HG02870 (cell line): ENCODE results near the gene TUFT1.
"Not testable (repeated sequence)": the region's sequence is repeated elsewhere in the genome, so short reads cannot be mapped to it uniquely, and the experiment has no call there.

Source experiments
- ATAC-seq: cut with Tn5 transposase; IDR thresholded peaks from one replicate; pipeline ENCODE4 v1.9.1; 2021; ENCODE audit warnings: mild to moderate bottlenecking, moderate library complexity; ENCODE audit not compliant: unreplicated experiment

Gene TUFT1

DNA sequence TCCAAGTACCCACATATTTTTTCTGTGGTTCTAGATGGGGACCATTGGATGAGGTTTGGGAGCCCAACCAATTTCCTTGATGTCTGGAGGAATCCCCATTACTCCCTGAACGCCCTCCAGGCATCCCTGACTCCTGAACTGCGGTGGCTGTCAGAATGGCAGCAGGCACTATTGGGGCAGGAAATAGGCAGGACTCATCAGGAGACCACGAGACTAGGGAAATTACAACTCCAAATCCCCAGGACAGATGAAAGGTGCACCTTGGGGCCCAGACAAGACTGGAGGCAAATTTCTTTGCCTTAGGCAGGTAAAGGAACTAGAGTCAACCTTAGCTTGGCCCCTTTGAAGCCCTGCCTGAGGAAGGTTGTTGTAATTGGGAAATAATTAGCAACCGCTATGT, 27.8 kb upstream of the TUFT1 start:
- ATAC-seq, result no peak

DNA sequence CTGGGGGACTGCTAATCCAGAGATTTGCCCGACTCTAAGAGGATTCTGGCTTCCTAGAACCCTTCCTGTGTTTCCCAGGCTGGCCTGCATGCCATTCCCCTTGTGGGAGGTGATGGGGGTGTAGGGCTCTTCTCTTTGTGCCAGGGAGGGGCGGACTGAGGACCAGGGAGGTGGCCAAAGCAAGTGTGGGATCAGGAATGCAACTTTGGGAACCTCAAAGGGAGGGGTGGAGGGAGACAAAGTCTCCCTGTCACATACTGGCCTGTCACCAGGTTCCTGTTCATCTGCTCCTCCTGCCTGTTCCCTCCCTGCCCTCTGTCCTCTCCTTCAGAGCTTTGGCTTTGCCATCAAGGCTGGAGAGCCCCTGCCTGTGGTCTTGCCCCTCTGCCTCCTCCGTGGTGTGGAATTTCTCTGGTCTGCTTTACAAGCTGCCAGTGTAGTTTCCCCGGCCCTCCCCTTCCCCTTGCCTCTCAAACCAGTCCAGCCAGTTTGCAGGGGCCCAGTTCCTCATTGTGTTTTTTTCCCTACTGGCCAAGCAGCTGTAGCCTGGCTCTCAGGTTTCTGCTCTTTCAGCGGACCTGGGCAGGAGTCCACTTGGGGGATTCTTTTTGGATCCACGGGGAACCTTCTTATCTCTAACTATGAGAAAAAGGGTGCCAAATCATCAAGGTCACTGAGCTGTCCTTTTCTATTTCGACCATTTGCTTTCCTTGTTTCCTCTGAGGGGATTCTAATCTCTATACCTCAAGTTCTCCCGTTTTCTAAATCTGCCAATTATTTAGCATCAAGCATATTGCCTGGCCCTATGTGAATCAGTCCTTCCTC, 27.1 kb upstream of the TUFT1 start:
- ATAC-seq, result no peak

DNA sequence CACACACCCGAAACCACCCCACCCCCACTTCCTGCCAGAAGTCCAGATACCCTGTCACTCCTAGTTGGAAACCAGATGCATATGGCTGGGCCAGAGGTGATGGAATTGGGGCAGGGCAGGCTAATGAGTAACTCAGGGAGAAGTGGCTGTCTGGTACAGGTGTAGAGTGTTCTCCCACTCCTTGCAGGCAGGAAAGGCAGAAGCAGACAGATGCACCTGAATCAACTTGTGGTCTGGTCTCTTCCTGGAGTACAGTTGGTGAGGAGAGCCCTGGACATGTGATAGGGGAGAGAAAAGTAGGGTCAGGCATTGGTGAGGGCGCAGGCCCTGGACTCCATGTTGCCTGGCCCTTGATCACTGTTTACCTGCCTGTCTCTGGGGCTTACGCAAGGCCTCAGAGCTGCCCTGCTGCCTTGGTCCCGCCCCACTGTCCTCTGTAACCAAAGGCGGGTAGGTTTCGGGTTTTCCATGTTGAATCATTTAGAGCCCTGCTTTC, 26.4 kb upstream of the TUFT1 start:
- no peak for ATAC-seq

DNA sequence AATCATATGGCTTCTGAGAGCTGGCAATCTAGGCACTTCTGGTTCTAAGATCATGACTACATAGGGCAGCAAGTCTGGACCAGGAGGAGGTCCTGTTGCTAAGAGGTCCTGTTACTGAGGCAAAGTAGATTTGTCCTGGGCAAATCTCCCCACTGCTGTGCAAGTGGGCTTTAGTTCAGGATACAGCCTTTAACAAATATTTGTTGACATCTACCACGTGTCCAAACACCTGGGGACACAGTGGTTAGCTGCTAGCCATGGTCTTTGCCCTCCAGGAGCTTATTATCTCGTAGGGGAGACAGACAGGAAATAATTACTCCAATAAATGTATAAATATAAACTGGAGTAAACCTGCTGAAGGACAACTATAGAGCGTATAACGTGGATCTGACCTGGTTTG, 25.7 kb upstream of the TUFT1 start:
- no peak for ATAC-seq

DNA sequence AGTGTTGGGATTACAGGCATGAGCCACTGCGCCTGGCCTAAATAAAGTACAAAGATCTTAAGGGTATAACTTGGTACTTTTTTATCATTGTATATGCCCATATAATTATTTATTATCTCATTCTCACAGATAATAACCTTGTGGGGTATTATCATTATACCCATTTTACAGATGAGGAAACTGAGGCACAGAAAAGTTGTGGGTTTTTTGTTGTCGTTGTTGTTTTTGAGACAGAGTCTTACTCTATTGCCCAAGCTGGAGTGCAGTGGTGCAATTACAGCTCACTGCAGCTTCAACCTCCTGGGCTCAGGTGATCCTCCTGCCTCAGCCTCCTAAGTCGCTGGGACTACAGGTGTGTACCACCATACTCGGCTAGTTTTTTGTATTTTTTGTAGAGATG, 24.8 kb upstream of the TUFT1 start:
- ATAC-seq, result no peak

DNA sequence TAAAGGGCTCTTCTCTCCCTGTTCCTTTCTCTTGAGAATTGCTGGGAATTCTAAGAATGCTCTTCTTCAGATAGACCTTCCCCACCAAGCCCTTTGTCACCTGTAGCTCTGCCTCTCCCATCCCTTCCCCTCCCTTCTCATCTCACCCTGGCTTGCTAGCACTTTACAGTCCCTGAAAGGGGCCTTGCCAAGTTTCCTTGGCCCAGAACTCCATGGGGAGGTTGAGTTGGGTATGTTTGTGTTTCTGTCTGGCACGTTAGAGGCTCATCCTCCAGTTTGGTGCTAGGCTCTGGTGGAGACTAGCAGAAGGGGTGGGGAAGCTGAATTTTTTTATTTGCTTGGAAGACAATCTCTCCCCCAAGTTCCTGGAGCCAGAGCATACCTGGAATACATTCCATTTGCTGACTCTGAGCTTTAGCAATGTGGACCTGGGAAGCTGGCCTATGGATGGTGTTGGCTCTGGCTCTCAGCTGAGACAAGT, 24.0 kb upstream of the TUFT1 start:
- ATAC-seq, result no peak

DNA sequence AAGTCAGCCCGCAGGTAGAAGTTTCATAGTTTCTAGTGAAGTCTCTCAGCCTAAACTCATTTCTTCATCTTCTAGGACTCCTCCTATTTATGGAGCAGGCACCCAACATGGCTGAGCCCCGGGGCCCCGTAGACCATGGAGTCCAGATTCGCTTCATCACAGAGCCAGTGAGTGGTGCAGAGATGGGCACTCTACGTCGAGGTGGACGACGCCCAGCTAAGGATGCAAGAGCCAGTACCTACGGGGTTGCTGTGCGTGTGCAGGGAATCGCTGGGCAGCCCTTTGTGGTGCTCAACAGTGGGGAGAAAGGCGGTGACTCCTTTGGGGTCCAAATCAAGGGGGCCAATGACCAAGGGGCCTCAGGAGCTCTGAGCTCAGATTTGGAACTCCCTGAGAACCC, 21.7 kb upstream of the TUFT1 start:
- no peak for ATAC-seq

DNA sequence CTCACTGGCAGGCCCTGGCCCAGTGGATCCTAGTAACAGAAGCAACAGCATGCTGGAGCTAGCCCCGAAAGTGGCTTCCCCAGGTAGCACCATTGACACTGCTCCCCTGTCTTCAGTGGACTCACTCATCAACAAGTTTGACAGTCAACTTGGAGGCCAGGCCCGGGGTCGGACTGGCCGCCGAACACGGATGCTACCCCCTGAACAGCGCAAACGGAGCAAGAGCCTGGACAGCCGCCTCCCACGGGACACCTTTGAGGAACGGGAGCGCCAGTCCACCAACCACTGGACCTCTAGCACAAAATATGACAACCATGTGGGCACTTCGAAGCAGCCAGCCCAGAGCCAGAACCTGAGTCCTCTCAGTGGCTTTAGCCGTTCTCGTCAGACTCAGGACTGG, 21.2 kb upstream of the TUFT1 start:
- no peak for ATAC-seq

DNA sequence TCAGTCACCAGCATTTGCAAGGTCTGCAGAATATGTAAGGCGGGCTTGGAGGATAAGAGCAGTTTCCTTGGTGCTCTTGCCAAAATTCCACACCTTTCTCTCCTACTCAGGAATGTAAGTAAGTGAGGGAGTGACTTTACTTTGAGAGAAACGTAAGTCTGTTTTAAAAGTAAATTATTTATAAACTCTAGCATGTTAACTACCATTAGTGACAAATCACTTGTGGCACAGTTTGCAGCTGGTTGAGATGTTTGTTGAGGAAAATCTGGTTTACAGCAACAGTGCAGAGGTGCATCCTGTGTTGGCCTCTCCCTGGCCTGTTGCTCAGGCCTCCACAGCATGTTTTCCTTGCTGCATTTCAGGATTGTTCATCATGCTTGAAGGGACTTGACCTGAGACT, 20.4 kb upstream of the TUFT1 start:
- ATAC-seq, result no peak

DNA sequence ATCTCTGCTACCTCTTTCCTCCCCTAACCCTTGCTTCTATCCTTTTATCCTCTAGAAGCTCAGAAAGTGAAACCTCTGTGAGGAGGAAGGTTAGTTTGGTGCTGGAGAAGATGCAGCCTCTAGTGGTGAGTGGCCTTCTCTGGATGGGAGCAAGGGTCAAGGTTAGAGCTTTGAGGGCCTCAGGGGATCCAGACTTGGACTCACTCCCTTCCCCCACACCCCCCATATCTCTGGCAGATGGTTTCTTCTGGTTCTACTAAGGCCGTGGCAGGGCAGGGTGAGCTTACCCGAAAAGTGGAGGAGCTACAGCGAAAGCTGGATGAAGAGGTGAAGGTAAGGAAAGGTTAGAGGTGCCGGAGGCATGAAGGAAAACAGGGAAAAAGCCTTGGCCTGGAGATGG, 19.8 kb upstream of the TUFT1 start:
- ATAC-seq, result no peak

DNA sequence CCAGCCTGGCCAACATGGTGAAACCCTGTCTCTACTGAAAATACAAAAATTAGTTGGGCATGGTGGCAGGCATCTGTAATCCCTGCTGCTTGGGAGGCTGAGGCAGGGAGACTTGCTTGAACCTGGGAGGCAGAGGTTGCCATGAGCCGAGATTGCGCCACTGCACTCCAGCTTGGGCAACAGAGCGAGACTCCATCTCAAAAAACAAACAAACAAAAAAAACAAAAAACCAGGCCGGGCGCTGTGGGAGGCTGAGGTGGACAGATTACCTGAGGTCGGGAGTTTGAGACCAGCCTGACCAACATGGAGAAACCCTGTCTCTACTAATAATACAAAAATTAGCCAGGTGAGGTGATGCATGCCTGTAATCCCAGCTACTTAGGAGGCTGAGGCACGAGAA, 17.7 kb upstream of the TUFT1 start:
- not testable (repeated sequence) for ATAC-seq

DNA sequence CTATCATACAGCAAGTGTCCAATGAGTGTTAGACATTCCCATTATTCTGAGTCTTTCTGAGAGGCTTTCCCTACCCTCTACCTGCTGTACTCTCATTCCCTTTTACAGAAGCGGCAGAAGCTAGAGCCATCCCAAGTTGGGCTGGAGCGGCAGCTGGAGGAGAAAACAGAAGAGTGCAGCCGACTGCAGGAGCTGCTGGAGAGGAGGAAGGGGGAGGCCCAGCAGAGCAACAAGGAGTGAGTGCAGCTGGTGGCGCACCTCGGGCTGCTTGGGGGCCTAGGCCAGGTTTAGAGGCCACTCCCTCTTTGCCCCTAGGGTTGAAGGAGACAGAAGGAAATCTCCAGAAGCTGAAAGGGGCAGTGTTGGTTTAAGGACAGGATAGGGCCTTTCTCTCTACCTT, 16.8 kb upstream of the TUFT1 start:
- no peak for ATAC-seq

DNA sequence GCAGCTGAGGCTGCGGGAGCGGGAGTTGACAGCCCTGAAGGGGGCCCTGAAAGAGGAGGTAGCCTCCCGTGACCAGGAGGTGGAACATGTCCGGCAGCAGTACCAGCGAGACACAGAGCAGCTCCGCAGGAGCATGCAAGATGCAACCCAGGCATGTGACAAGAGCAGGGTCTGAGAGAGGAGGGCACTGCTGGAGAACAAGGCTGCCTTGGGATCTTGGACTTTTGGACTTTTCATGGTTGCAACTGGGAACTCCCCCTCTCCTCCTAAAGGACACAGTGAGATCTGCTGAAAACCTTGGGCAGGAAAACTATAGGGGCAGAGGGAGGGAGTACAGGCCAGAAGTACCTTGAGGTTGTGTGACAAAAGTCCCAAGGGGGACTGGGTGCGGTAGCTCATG, 15.4 kb upstream of the TUFT1 start:
- ATAC-seq, result no peak

DNA sequence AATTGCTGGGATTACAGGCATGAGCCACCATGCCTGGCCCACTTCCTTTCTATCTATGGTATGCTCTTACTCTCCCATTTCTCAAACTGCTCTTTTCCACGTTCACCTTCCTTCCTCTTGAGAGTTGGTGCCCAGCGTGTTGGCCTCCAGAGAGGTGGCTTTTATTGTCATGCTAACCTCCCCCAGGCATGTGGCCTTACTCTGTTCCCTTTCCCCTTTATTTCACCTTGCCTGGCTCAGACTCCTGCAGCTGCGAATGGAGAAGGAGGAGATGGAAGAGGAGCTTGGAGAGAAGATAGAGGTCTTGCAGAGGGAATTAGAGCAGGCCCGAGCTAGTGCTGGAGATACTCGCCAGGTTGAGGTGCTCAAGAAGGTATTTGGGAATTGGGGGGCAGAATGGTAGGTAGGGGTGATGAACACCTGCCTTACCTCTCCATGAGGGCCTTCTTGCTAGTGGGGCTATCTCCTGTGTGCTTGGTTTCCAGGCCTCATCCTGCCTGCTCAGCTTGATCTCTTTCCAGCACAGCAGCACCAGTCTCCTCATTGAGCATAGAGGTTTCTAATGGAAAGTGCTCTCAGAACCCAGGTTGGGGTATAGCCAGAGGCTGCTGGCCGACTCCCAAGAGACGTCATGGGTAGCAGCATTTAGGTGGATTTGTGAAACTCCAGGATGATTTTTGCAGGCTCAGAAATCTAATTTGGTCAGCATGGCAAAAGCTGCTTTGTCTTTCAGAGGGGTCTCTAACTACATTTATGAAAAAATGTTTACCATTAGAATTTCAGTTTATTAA, 13.2 kb upstream of the TUFT1 start:
- no peak for ATAC-seq

DNA sequence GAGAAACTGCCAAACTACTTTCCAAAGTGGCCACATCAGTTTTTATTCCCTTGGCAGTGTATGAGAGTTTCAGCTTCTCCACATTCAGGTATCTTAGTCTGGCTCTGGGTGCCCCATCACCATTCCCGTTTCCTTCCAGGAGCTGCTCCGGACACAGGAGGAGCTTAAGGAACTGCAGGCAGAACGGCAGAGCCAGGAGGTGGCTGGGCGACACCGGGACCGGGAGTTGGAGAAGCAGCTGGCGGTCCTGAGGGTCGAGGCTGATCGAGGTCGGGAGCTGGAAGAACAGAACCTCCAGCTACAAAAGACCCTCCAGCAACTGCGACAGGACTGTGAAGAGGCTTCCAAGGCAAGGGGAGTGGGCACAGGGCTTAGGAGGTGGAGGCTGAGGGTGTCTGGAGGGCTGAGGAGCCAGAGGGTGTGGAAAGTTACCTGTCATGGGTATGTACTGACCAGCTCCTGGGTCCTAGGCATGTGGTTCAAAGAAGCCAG, 10.9 kb upstream of the TUFT1 start:
- ATAC-seq, result no peak

DNA sequence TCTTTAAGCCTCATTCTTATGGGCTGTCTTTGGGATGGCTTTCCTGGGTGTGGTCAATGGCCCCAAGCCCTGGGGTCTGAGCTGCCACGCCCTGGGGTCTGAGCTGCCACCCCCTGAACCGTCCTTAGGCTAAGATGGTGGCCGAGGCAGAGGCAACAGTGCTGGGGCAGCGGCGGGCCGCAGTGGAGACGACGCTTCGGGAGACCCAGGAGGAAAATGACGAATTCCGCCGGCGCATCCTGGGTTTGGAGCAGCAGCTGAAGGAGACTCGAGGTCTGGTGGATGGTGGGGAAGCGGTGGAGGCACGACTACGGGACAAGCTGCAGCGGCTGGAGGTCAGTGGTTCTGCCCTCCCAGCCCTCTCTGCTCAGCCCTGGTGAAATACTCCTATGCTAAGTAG, 10.3 kb upstream of the TUFT1 start:
- no peak for ATAC-seq

DNA sequence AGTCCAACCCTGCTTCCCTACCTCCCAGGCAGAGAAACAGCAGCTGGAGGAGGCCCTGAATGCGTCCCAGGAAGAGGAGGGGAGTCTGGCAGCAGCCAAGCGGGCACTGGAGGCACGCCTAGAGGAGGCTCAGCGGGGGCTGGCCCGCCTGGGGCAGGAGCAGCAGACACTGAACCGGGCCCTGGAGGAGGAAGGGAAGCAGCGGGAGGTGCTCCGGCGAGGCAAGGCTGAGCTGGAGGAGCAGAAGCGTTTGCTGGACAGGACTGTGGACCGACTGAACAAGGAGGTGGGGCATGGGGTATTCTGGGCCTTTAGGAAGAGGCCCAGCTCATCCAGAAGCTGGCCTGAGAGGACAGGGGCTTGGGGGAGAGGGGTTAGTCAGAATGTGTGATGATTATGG, 9.6 kb upstream of the TUFT1 start:
- no peak for ATAC-seq

DNA sequence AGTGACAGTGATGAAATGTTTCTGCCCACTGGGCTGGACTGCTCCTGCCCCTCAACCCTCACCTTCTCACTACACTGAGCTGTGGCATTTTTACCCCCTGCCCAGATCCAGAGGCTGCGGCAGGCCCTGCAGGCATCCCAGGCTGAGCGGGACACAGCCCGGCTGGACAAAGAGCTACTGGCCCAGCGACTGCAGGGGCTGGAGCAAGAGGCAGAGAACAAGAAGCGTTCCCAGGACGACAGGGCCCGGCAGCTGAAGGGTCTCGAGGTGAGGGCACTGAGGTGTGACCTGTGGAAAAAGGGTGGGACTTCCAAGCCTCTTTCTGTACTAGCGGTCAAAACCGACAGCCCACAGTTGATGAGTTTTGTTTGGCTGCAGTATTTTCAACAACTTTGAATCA, 6.2 kb upstream of the TUFT1 start:
- ATAC-seq, result no peak

DNA sequence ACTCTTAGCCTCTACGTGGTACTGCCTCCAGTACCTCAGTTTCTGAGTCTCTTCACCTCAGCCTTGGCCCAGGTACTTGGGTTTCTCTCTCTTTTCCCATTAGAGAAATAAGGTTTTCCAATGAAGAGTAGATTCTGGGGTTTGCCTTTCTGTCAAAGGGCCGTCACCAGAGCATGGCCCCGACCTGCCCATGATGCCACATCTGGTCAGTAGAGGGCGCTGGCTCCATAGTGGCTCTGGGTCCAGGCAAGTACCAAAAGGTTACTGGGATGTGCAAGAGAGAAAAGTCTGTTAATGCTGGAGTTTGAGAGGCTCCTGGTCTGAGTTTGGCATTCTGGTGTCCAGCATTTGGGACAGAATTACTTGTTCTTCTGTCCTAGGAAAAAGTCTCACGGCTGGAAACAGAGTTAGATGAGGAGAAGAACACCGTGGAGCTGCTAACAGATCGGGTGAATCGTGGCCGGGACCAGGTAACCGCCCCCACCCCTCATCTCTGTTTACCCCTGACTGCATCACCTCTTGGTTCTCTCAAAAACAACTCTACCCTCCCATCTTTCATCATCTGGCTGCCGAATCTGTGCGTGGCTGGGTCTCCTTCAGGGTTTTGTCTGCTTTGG, 5.3 kb upstream of the TUFT1 start:
- no peak for ATAC-seq

DNA sequence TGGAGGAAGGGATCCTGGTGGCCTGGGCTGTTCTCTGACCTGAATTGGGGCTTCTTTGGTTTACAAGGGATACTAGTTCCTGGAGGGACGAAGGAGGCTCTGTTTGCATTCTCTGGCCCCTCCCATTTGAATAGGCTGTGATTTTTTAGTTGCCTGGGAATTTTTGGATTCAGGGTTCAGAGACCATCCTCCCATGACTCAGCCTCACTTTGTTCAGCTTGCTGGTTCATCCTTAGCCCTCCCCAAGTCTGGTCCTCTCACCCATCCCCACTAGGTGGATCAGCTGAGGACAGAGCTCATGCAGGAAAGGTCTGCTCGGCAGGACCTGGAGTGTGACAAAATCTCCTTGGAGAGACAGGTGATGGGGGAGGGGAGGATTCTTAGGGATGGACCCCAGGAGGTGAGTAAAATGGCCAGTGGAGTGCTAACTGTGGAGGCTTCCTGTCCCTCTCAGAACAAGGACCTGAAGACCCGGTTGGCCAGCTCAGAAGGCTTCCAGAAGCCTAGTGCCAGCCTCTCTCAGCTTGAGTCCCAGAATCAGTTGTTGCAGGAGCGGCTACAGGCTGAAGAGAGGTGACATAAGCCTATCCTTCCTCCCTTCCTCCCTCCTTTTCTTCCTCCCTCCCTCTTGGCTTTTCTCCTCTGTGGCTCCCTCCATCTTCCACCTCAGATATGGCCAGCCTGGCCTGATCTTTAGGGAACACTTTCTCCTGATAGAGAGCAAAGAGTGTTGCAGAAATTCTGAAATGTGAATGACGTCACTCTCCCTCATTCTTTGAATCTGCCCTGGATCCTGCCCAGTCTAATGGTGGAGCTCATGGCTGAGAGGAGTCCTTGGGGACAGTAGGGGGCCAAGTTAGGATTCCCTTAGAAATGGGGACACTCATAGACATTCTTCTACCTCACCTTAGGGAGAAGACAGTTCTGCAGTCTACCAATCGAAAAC, 4.5 kb upstream of the TUFT1 start:
- ATAC-seq, result no peak
